Gastrocnemius medialis (tissue), 4 donors: ENCODE data around the gene ZBED4. TPM values are rescaled to one million over a fixed set of nuclear protein-coding genes. Genes with fewer than 3 reads are reported as not detected.

Source experiments
- ATAC-seq, 2 donors: fragments of 150-250 bp; one replicate each; pipeline ENCODE4 v1.9.1; 2016
- DNase-seq, 2 donors: peaks; one replicate each; pipeline ENCODE4 v3.0.0-alpha.2; 2019
- H3K27ac ChIP-seq, 4 donors: fragments of 200-600 bp; sonication (generic); 1 replicate in 1 of 4; 2 replicates in 3 of 4; pipeline ENCODE4 v1.5.1; 2016 to 2018; ENCODE audit warnings: mild to moderate bottlenecking in 2 of 4, moderate library complexity in 1 of 4
- H3K27me3 ChIP-seq, 3 donors: fragments of 200-600 bp; sonication (generic) in 2 of 3; 1 replicate in 1 of 3; 2 replicates in 2 of 3; pipeline versions ENCODE4 v1.5.1 to v1.6.0; 2016 to 2019; ENCODE audit warnings: mild to moderate bottlenecking in 1 of 3, moderate library complexity in 1 of 3
- H3K36me3 ChIP-seq, 2 donors: fragments of 200-600 bp; sonication (generic) in 1 of 2; one replicate each; pipeline ENCODE4 v1.5.1; 2017 to 2018
- H3K4me1 ChIP-seq, 2 donors: fragments of 200-600 bp; sonication (generic) in 1 of 2; one replicate each; pipeline ENCODE4 v1.5.1; 2016 to 2017; ENCODE audit warnings: mild to moderate bottlenecking in 2 of 2
- H3K4me3 ChIP-seq, 4 donors: fragments of 200-600 bp; sonication (generic) in 3 of 4; 1 replicate in 1 of 4; 2 replicates in 3 of 4; pipeline ENCODE4 v1.5.1; 2016 to 2019; ENCODE audit warnings: mild to moderate bottlenecking in 2 of 4
- H3K9me3 ChIP-seq, 3 donors: fragments of 200-600 bp; sonication (generic) in 2 of 3; 1 replicate in 1 of 3; 2 replicates in 2 of 3; pipeline ENCODE4 v1.5.1; 2016 to 2019
- POLR2A ChIP-seq, 2 donors: fragments of 450-650 bp; IDR thresholded peaks; one replicate each; pipeline ENCODE4 v1.6.1; 2017; ENCODE audit warnings: antibody characterized with exemption in 2 of 2, mild to moderate bottlenecking in 2 of 2, moderate library complexity in 2 of 2
- in situ Hi-C, 4 donors: fragments of 200-750 bp; cut with MboI; loops; one replicate each; pipeline versions ENCODE4 v1.15.0 to v1.8.0; 2017; ENCODE audit warnings: low sequenced_read_pairs in 4 of 4
- intact Hi-C: fragments of 100-400 bp; cut with DNase I; formaldehyde crosslinking; loops from one replicate; pipeline ENCODE4 v1.15.1; 2023; ENCODE audit warnings: low total_unique reads
- total RNA-seq, 4 donors: library from RNA; depleted of rRNA; stranded (reverse); fragments of >200 nt; gene quantifications; one replicate each; pipeline versions ENCODE4 v1.1.0 to v1.2.3, GENCODE V29; 2016
- TF ChIP-seq, protein P1 (sequence below), 5 experiments: fragments of 450-650 bp in 3 of 5; fragments of 200-600 bp in 2 of 5; sonication (generic) in 2 of 5; IDR thresholded peaks in 4 of 5; conservative IDR thresholded peaks in 1 of 5; 1 replicate in 4 of 5; 2 replicates in 1 of 5; pipeline ENCODE4 v1.5.1; 2016 to 2019; ENCODE audit warnings: antibody characterized with exemption in 5 of 5, mild to moderate bottlenecking in 3 of 5, moderate library complexity in 3 of 5

The ZBED4 gene
- total RNA-seq, 4 donors from 2014 or later: 6.7 to 8.4 (median 7.5) TPM

DNA sequence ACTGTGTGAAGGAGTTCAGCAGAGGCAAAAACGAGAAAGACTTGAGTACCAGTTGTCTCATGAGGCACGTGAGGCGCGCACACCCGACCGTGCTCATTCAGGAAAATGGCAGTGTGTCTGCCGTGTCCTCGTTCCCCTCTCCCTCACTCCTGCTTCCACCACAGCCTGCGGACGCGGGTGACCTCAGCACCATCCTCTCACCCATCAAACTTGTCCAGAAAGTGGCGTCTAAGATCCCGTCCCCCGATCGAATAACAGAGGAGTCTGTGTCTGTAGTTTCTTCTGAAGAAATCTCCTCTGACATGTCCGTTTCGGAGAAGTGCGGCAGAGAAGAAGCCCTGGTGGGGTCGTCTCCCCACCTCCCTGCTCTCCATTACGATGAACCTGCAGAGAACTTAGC, 30.4 kb downstream of the ZBED4 start:
- H3K36me3 ChIP-seq: peaks cover 0 to 27% of the 10 kb centered on the region in 2 donors
- no peaks in the 10 kb centered on the region for H3K9me3 ChIP-seq
- no peaks in the 10 kb centered on the region for H3K4me1 ChIP-seq
- H3K27ac ChIP-seq: no peak overlapping the region
- ATAC-seq: no peak
- in situ Hi-C loops: loop anchor here in 1 of 4 donors (25.0 kb wide), 1 partner anchor 97 kb away; no protein-coding TSS in a partner anchor
- H3K27me3 ChIP-seq: no peaks in the 10 kb centered on the region
- no peak overlapping the region for H3K4me3 ChIP-seq
- intact Hi-C loops: no loop called here
- no peak for TF ChIP-seq POLR2A (IDR thresholded peaks at IDR 0.05)
- TF ChIP-seq, protein P1, sequence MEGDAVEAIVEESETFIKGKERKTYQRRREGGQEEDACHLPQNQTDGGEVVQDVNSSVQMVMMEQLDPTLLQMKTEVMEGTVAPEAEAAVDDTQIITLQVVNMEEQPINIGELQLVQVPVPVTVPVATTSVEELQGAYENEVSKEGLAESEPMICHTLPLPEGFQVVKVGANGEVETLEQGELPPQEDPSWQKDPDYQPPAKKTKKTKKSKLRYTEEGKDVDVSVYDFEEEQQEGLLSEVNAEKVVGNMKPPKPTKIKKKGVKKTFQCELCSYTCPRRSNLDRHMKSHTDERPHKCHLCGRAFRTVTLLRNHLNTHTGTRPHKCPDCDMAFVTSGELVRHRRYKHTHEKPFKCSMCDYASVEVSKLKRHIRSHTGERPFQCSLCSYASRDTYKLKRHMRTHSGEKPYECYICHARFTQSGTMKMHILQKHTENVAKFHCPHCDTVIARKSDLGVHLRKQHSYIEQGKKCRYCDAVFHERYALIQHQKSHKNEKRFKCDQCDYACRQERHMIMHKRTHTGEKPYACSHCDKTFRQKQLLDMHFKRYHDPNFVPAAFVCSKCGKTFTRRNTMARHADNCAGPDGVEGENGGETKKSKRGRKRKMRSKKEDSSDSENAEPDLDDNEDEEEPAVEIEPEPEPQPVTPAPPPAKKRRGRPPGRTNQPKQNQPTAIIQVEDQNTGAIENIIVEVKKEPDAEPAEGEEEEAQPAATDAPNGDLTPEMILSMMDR (IDR thresholded peaks at IDR 0.05 in 4 of 5, conservative IDR thresholded peaks at IDR 0.05 in 1 of 5): no peak
- no peak for DNase-seq

DNA sequence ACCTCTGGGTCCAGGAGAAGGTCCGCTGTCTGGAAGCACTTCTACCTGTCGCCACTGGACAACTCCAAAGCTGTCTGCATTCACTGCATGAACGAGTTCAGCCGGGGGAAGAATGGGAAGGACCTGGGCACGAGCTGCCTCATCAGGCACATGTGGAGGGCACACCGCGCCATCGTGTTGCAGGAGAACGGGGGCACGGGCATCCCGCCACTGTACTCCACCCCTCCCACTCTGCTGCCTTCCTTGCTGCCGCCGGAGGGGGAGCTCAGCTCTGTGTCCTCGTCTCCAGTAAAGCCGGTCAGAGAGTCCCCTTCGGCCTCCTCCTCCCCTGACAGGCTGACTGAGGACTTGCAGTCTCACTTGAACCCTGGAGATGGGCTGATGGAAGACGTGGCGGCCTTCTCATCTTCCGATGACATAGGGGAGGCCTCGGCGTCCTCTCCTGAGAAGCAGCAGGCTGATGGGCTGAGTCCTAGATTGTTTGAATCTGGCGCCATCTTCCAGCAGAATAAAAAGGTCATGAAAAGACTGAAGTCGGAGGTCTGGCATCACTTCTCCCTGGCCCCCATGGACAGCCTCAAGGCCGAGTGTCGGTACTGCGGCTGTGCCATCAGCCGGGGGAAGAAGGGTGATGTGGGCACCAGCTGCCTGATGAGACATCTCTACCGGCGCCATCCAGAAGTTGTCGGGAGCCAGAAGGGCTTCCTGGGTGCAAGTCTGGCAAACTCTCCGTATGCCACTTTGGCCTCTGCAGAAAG, 31.0 kb downstream of the ZBED4 start:
- no peak for ATAC-seq
- in situ Hi-C loops: loop anchor here in 1 of 4 donors (25.0 kb wide), 1 partner anchor 97 kb away; no protein-coding TSS in a partner anchor
- peaks cover 0 to 27% of the 10 kb centered on the region in 2 donors for H3K36me3 ChIP-seq
- intact Hi-C loops: no loop called here
- no peaks in the 10 kb centered on the region for H3K4me1 ChIP-seq
- H3K9me3 ChIP-seq: no peaks in the 10 kb centered on the region
- H3K27me3 ChIP-seq: no peaks in the 10 kb centered on the region
- no peak overlapping the region for H3K4me3 ChIP-seq
- no peak overlapping the region for H3K27ac ChIP-seq
- no peak for TF ChIP-seq POLR2A (IDR thresholded peaks at IDR 0.05)
- TF ChIP-seq, protein P1 (IDR thresholded peaks at IDR 0.05 in 4 of 5, conservative IDR thresholded peaks at IDR 0.05 in 1 of 5): no peak
- no peak for DNase-seq

DNA sequence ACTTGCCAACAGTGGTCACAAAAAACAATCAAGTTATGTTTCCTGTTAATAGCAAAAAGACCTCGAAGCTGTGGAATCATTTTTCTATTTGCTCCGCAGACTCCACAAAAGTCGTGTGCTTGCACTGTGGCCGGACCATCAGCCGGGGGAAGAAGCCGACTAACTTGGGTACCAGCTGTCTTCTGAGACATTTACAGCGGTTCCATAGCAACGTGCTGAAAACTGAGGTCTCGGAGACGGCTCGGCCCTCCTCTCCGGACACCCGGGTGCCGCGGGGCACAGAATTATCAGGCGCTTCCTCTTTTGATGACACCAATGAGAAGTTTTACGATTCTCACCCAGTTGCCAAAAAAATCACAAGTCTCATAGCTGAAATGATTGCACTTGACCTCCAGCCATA, 31.6 kb downstream of the ZBED4 start:
- in situ Hi-C loops: loop anchor here in 1 of 4 donors (25.0 kb wide), 1 partner anchor 98 kb away; no protein-coding TSS in a partner anchor
- Histone ChIP-seq H3K36me3 (peaks cover 0 to 27% of the 10 kb centered on the region in 2 donors), H3K27ac (no peak overlapping the region), H3K4me1 (no peaks in the 10 kb centered on the region), H3K9me3 (no peaks in the 10 kb centered on the region), H3K27me3 (no peaks in the 10 kb centered on the region), H3K4me3 (no peak overlapping the region)
- TF ChIP-seq POLR2A (IDR thresholded peaks at IDR 0.05): no peak
- TF ChIP-seq, protein P1 (IDR thresholded peaks at IDR 0.05 in 4 of 5, conservative IDR thresholded peaks at IDR 0.05 in 1 of 5): no peak
- DNase-seq: no peak
- no peak for ATAC-seq
- intact Hi-C loops: no loop called here

DNA sequence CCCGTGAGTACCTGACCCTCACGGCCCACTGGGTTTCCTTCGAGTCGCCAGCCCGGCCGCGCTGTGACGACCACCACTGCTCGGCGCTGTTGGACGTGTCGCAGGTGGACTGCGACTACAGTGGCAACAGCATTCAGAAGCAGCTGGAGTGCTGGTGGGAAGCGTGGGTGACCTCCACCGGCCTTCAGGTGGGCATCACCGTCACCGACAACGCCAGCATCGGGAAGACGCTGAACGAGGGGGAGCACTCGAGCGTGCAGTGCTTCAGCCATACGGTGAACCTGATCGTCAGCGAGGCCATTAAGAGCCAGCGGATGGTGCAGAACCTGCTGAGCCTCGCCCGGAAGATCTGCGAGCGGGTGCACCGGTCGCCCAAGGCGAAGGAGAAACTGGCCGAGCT, 32.2 kb downstream of the ZBED4 start:
- Histone ChIP-seq H3K27me3 (no peaks in the 10 kb centered on the region), H3K4me3 (no peak overlapping the region), H3K4me1 (no peaks in the 10 kb centered on the region), H3K9me3 (no peaks in the 10 kb centered on the region), H3K36me3 (peaks cover 0 to 27% of the 10 kb centered on the region in 2 donors), H3K27ac (no peak overlapping the region)
- in situ Hi-C loops: loop anchor here in 1 of 4 donors (25.0 kb wide), 1 partner anchor 99 kb away; no protein-coding TSS in a partner anchor
- TF ChIP-seq, protein P1 (IDR thresholded peaks at IDR 0.05 in 4 of 5, conservative IDR thresholded peaks at IDR 0.05 in 1 of 5): no peak
- no peak for TF ChIP-seq POLR2A (IDR thresholded peaks at IDR 0.05)
- DNase-seq (no peak), ATAC-seq (no peak)
- intact Hi-C loops: no loop called here
